ENCODE measurements around the gene ARSA.
A peak's percentile ranks its signal among the peaks of the same experiment; 100 is the strongest.
"Not testable (repeated sequence)": the region's sequence is repeated elsewhere in the genome, so short reads cannot be mapped to it uniquely, and the experiment has no call there.

ARSA gene

DNA sequence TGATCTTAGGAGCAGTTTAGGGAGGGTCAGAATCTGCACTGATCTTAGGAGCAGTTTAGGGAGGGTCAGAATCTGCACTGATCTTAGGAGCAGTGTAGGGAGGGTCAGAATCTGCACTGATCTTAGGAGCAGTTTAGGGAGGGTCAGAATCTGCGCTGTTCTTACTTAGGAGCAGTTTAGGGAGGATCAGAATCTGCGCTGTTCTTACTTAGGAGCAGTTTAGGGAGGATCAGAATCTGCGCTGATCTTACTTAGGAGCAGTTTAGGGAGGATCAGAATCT, 15.8 kb upstream of the ARSA start:
- peaks cover 15% of the 10 kb centered on the region for H3K4me1 ChIP-seq (ENCODE audit: insufficient read depth, low read length)
- not testable (repeated sequence) for H3K4me3 ChIP-seq (ENCODE audit: low read length); H3K9ac ChIP-seq (ENCODE audit: low read depth, low read length); H3K36me3 ChIP-seq (ENCODE audit: insufficient read depth, low read length); H3K27ac ChIP-seq (ENCODE audit: low read depth, low read length)
- WGBS: 90% methylated on average over 3 of the region's 3 CpGs
- peaks cover 24% of the 10 kb centered on the region for H3K27me3 ChIP-seq (ENCODE audit: insufficient read depth, low read length)
- peaks cover 29% of the 10 kb centered on the region for H3K9me3 ChIP-seq (ENCODE audit: insufficient read depth, low read depth, low read length)

GRCh38 chr22:50643021-50643820, 15.3 kb upstream of the ARSA start:
- not testable (repeated sequence) for H3K4me3 ChIP-seq (ENCODE audit: low read length); H3K36me3 ChIP-seq (ENCODE audit: insufficient read depth, low read length); H3K27ac ChIP-seq (ENCODE audit: low read depth, low read length); H3K9ac ChIP-seq (ENCODE audit: low read depth, low read length)
- peaks cover 15% of the 10 kb centered on the region for H3K4me1 ChIP-seq (ENCODE audit: insufficient read depth, low read length)
- peaks cover 23% of the 10 kb centered on the region for H3K9me3 ChIP-seq (ENCODE audit: insufficient read depth, low read depth, low read length)
- H3K27me3 ChIP-seq (ENCODE audit: insufficient read depth, low read length): peaks cover 24% of the 10 kb centered on the region
- 91% methylated on average over 17 of the region's 17 CpGs for WGBS

DNA sequence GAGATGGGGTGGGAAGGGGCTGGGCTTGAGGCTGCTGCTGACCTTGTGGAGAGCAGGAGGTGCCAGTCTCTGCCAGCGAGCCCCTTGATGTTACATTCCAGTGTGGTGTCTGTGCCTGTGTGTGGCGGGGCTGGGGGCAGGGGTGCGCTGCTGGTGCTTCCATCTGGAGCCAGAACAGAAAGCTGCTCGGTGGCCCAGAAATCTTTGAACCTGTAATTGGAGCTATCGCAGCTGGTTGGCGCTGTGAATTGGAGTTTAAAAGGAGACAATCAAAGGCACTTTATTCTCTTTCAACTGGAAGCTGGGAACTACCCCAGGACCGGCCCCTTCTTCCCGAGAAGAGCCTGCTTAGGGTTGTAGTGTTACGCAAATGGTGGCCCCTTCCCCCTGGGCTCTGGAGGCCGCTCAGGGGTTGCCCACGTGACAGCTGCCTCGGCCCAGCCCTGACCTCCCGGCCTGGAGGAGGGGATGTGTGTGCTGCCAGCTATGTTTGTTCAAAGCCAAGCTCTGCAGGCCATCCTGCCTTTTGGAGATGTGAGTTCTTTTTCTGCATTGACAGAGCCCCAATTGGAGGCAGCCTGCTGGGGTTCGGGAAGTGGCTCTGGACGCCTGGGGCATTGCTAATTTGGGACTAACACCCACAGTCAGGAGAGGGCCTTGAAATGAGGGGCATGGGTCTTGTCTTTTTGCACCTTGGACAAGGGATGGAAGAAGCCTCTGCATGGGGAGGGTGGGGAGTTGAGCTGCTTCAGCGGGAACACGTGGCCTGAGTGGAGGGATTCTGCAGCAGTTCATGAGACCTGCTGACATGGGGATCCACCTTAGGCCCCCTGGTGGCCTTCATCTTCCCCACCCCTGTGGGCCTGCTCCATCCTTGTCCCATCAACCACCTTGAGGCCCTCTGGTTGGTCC, 14.0 kb upstream of the ARSA start:
- H3K9ac ChIP-seq (ENCODE audit: low read depth, low read length): peak overlapping the region; percentile 49
- H3K9me3 ChIP-seq (ENCODE audit: insufficient read depth, low read depth, low read length): peaks cover 11% of the 10 kb centered on the region; the same call in 1 of the 2 replicates
- H3K36me3 ChIP-seq (ENCODE audit: insufficient read depth, low read length): no peaks in the 10 kb centered on the region
- peaks cover 15% of the 10 kb centered on the region for H3K4me1 ChIP-seq (ENCODE audit: insufficient read depth, low read length)
- H3K27ac ChIP-seq (ENCODE audit: low read depth, low read length): peak overlapping the region; percentile 84; the same call in 1 of the 2 replicates
- no peak overlapping the region for H3K4me3 ChIP-seq (ENCODE audit: low read length)
- peaks cover 24% of the 10 kb centered on the region for H3K27me3 ChIP-seq (ENCODE audit: insufficient read depth, low read length)
- 13% methylated on average over 17 of the region's 17 CpGs for WGBS

- Histone ChIP-seq H3K9me3 (ENCODE audit: insufficient read depth, low read depth, low read length) (peaks cover 6% of the 10 kb centered on the region; the same call in 1 of the 2 replicates), H3K36me3 (ENCODE audit: insufficient read depth, low read length) (no peaks in the 10 kb centered on the region), H3K27me3 (ENCODE audit: insufficient read depth, low read length) (peaks cover 24% of the 10 kb centered on the region), H3K9ac (ENCODE audit: low read depth, low read length) (peak overlapping the region; percentile 49), H3K27ac (ENCODE audit: low read depth, low read length) (peak overlapping the region; percentile 84; the same call in 1 of the 2 replicates), H3K4me1 (ENCODE audit: insufficient read depth, low read length) (peaks cover 15% of the 10 kb centered on the region), H3K4me3 (ENCODE audit: low read length) (no peak overlapping the region)
- 81% methylated on average over 15 of the region's 15 CpGs for WGBS
These were observed 13.1 kb upstream of the ARSA start for GRCh38 chr22:50640857-50641647.

- not testable (repeated sequence) for H3K9ac ChIP-seq (ENCODE audit: low read depth, low read length); H3K36me3 ChIP-seq (ENCODE audit: insufficient read depth, low read length); H3K9me3 ChIP-seq (ENCODE audit: insufficient read depth, low read depth, low read length); H3K27ac ChIP-seq (ENCODE audit: low read depth, low read length); H3K4me3 ChIP-seq (ENCODE audit: low read length)
- Histone ChIP-seq H3K4me1 (ENCODE audit: insufficient read depth, low read length) (peaks cover 15% of the 10 kb centered on the region), H3K27me3 (ENCODE audit: insufficient read depth, low read length) (peaks cover 18% of the 10 kb centered on the region)
- WGBS: 96% methylated on average over 12 of the region's 12 CpGs
These were observed 12.3 kb upstream of the ARSA start for GRCh38 chr22:50640296-50640695.

- Histone ChIP-seq H3K27me3 (ENCODE audit: insufficient read depth, low read length) (no peaks in the 10 kb centered on the region; the same call in 1 of the 2 replicates), H3K36me3 (ENCODE audit: insufficient read depth, low read length) (no peaks in the 10 kb centered on the region), H3K9ac (ENCODE audit: low read depth, low read length) (no peak overlapping the region), H3K4me3 (ENCODE audit: low read length) (no peak overlapping the region), H3K27ac (ENCODE audit: low read depth, low read length) (no peak overlapping the region), H3K9me3 (ENCODE audit: insufficient read depth, low read depth, low read length) (no peaks in the 10 kb centered on the region), H3K4me1 (ENCODE audit: insufficient read depth, low read length) (no peaks in the 10 kb centered on the region)
- WGBS: 94% methylated on average over 11 of the region's 11 CpGs
These were observed 7.6 kb upstream of the ARSA start for GRCh38 chr22:50635591-50635990.

DNA sequence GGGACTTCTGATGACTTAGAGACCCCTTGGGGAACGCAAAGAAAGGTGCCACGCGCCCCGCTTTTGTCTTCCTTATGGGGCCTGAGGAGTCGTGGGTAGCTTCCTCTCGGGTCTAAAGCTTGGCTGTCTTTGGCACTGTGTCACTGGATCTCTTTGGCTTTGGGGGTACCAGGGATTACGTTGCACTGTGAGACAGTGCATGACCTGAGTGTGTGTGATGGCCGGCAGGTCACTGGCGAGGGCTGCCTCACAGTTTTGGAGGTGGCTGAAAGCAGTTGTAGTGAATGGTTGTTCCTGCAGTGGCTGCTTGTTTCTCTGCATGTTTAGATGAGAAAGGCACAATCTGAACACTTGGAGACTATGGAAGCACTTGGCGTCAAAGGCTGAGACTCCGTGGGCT, 5.8 kb upstream of the ARSA start:
- no peak overlapping the region for H3K27ac ChIP-seq (ENCODE audit: low read depth, low read length)
- H3K4me3 ChIP-seq (ENCODE audit: low read length): no peak overlapping the region
- H3K27me3 ChIP-seq (ENCODE audit: insufficient read depth, low read length): peaks cover 3% of the 10 kb centered on the region
- no peaks in the 10 kb centered on the region for H3K36me3 ChIP-seq (ENCODE audit: insufficient read depth, low read length)
- no peak overlapping the region for H3K9ac ChIP-seq (ENCODE audit: low read depth, low read length)
- H3K4me1 ChIP-seq (ENCODE audit: insufficient read depth, low read length): no peaks in the 10 kb centered on the region
- H3K9me3 ChIP-seq (ENCODE audit: insufficient read depth, low read depth, low read length): no peaks in the 10 kb centered on the region
- whole genome bisulfite sequencing: 90% methylated on average over 11 of the region's 11 CpGs

GRCh38 chr22:50633086-50633485, 5.1 kb upstream of the ARSA start:
- Histone ChIP-seq H3K9me3 (ENCODE audit: insufficient read depth, low read depth, low read length) (no peaks in the 10 kb centered on the region), H3K27me3 (ENCODE audit: insufficient read depth, low read length) (peaks cover 8% of the 10 kb centered on the region), H3K36me3 (ENCODE audit: insufficient read depth, low read length) (no peaks in the 10 kb centered on the region), H3K9ac (ENCODE audit: low read depth, low read length) (no peak overlapping the region), H3K27ac (ENCODE audit: low read depth, low read length) (no peak overlapping the region), H3K4me3 (ENCODE audit: low read length) (no peak overlapping the region), H3K4me1 (ENCODE audit: insufficient read depth, low read length) (0 out of 2 replicates have a peak, but pooled peaks cover 4% of the 10 kb centered on the region)
- 94% methylated on average over 5 of the region's 5 CpGs for whole genome bisulfite sequencing

DNA sequence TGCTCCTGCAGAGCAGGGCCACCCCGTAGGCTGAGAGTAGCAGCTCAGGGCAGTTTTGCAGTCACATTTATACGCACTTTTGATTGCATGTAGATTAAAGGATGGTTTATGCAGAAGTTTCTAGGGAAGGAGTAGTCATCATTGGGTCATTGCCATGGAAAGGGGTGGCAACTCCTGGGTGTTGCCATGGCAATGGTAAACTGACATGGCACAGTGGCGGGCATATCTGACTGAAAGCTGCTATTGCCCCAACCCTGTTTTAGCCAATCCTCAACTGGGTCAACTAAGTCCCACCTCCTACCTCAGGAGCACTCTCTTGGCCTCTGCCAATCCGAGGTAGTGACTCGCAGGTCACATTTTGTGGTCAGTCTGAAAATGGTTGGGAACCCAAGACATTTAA, 2.4 kb upstream of the ARSA start:
- H3K27ac ChIP-seq (ENCODE audit: low read depth, low read length): no peak overlapping the region
- 0 out of 2 replicates have a peak, but pooled peaks cover 4% of the 10 kb centered on the region for H3K4me1 ChIP-seq (ENCODE audit: insufficient read depth, low read length)
- H3K9me3 ChIP-seq (ENCODE audit: insufficient read depth, low read depth, low read length): no peaks in the 10 kb centered on the region
- H3K36me3 ChIP-seq (ENCODE audit: insufficient read depth, low read length): no peaks in the 10 kb centered on the region
- H3K27me3 ChIP-seq (ENCODE audit: insufficient read depth, low read length): peaks cover 8% of the 10 kb centered on the region
- 94% methylated on average over 5 of the region's 5 CpGs for WGBS
- H3K4me3 ChIP-seq (ENCODE audit: low read length): no peak overlapping the region
- H3K9ac ChIP-seq (ENCODE audit: low read depth, low read length): no peak overlapping the region

DNA sequence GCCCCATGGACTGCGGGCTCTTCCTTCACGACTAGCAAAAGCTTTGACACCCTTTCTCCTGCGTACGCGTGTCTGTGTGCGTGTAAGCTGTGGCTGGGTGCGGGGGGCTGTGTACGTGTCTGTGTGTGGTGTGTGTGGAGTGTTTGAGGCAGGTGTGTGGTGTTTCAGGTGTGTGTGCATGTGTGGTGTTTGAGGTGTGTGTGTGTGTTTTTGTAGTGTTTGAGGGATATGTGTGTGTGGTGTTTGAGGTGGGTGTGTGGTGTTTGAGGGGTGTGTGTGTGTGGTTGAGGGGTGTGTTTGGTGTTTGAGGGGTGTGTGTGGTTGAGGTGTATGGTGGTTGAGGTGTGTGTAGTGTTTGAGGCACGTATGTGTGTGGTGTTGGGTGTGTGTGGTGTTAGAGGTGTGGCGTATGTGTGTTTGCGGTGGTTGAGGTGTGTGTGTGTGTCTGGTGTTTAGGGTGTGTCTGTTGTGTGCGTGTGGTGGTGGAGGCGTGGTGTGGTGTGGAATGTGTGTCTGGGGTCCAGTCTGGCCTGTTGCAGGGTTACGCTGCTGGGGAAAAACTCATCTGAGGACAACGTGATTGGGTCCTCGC, 687 bp upstream of the ARSA start:
- Histone ChIP-seq H3K27ac (ENCODE audit: low read depth, low read length) (no peak overlapping the region), H3K4me3 (ENCODE audit: low read length) (peak overlapping the region; percentile 81), H3K36me3 (ENCODE audit: insufficient read depth, low read length) (no peaks in the 10 kb centered on the region), H3K4me1 (ENCODE audit: insufficient read depth, low read length) (0 out of 2 replicates have a peak, but pooled peaks cover 4% of the 10 kb centered on the region), H3K9me3 (ENCODE audit: insufficient read depth, low read depth, low read length) (no peaks in the 10 kb centered on the region), H3K27me3 (ENCODE audit: insufficient read depth, low read length) (peaks cover 8% of the 10 kb centered on the region), H3K9ac (ENCODE audit: low read depth, low read length) (peak overlapping the region; percentile 68)
- 48% methylated on average over 16 of the region's 16 CpGs for WGBS
